VCaP (cell line): ENCODE data around the gene PTDSS2.

ENCODE experiments used
- H3K27ac ChIP-seq: fragments of 450-650 bp; 2 replicates; pipeline ENCODE4 v1.5.1; 2017
- CTCF ChIP-seq: fragments of 450-650 bp; conservative IDR thresholded peaks from 2 replicates; pipeline ENCODE4 v1.5.1; 2017; ENCODE audit warnings: mild to moderate bottlenecking, moderate library complexity

The PTDSS2 gene

GRCh38 chr11:477052-477715 is 27.1 kb downstream of the PTDSS2 start:
- no peak for TF ChIP-seq CTCF

GRCh38 chr11:479311-479710 is 29.2 kb downstream of the PTDSS2 start:
- no peak overlapping the region for H3K27ac ChIP-seq
- TF ChIP-seq CTCF, result no peak

More at GRCh38 chr11:477052-477715, 27.1 kb downstream of the PTDSS2 start:
- no peak overlapping the region for H3K27ac ChIP-seq

- peak overlapping the region; percentile 42 for H3K27ac ChIP-seq
- TF ChIP-seq CTCF, result no peak
Measured at GRCh38 chr11:484616-485015, 34.5 kb downstream of the PTDSS2 start.

- no peak overlapping the region for H3K27ac ChIP-seq
- no peak for TF ChIP-seq CTCF
Measured at GRCh38 chr11:486189-486588, 36.1 kb downstream of the PTDSS2 start.

- no peak overlapping the region for H3K27ac ChIP-seq
- no peak for TF ChIP-seq CTCF
Measured at GRCh38 chr11:487571-488021, 37.5 kb downstream of the PTDSS2 start.

GRCh38 chr11:488062-488461 is 38.0 kb downstream of the PTDSS2 start:
- H3K27ac ChIP-seq, result no peak overlapping the region

GRCh38 chr11:488579-488978 is 38.5 kb downstream of the PTDSS2 start:
- no peak for TF ChIP-seq CTCF
- H3K27ac ChIP-seq, result no peak overlapping the region

More at GRCh38 chr11:488062-488461, 38.0 kb downstream of the PTDSS2 start:
- no peak for TF ChIP-seq CTCF
